ENCODE measurements around the gene COL18A1.
"Not testable (repeated sequence)": the region's sequence is repeated elsewhere in the genome, so short reads cannot be mapped to it uniquely, and the experiment has no call there.

COL18A1 gene

DNA sequence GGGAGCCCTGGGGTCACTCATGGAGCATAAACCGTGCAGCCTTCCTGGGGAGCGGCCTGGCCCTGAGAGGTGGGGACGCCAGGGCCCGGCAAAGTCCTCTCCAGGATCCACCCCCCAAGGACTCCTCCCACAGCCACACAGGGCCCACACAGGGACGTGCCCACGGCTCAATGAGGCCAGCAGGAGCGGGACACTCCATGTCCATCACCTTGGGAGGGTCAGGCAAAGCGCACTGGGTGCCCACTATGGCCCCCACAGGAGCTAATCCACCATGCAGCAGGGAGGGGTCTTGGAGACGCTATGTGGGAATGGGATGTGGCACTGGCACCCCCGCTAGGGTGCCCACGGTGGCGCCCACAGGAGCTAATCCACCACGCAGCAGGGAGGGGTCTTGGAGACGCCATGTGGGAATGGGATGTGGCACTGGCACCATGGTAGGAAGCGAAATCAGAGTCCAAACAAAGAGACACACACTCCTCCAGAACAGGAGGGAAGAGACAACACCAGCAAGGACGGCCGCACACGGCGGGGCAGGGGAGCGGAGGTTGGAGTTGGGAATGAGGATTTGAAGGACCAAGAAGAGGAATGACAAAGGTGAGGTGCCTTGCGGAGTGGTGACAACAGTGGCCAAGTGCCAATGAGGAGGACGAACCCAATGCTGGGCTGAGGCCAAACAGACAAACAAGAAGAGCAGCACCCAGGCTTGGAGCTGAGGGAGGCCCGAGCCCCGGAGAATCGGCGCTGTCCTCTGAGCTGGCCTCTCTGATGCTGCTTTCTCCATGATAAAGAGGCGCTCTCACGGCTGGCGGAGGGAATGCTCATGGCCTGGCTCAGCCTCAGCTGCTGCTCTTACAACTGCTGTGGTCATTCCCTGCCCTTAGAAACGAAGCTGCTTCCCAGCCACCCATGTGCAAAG, 155.4 kb downstream of the COL18A1 start:
- ATAC-seq, result no peak

DNA sequence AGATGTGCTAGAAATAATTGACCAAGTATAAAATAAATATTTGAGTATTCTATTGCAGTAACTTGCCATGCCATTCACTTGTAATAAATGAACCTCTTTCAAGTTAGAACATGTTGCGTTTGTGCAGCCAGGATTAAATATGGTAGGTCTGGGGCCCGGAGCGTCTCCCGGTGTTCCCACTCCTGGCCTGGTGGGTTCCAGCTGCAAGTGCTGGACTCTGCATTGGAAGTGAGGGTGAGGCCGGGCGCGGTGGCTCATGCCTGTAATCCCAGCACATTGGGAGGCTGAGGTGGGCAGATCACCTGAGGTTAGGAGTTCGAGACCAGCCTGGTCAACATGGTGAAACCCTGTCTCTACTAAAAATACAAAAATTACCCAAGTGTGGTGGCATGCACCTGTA, 156.3 kb downstream of the COL18A1 start:
- ATAC-seq, result not testable (repeated sequence)

More for the DNA sequence above, 155.4 kb downstream of the COL18A1 start:
- TF ChIP-seq BACH2 (CRISPR knock-in tag; IDR thresholded peaks at IDR 0.05; ENCODE audit: borderline replicate concordance), result no peak
- TF ChIP-seq RARB (CRISPR knock-in tag; IDR thresholded peaks at IDR 0.05), result no peak
- TF ChIP-seq CSRNP3 (CRISPR knock-in tag; IDR thresholded peaks at IDR 0.05), result no peak
- no peak for TF ChIP-seq ARNTL (CRISPR knock-in tag; IDR thresholded peaks at IDR 0.05; ENCODE audit: borderline replicate concordance, low read depth)
- no peak for TF ChIP-seq TOX (CRISPR knock-in tag; IDR thresholded peaks at IDR 0.05; ENCODE audit: borderline replicate concordance)
- TF ChIP-seq PATZ1 (CRISPR knock-in tag; IDR thresholded peaks at IDR 0.05; ENCODE audit: borderline replicate concordance), result no peak
- TF ChIP-seq ZFP30 (CRISPR knock-in tag; IDR thresholded peaks at IDR 0.05), result no peak
- TF ChIP-seq OSR1 (CRISPR knock-in tag; IDR thresholded peaks at IDR 0.05), result no peak

DNA sequence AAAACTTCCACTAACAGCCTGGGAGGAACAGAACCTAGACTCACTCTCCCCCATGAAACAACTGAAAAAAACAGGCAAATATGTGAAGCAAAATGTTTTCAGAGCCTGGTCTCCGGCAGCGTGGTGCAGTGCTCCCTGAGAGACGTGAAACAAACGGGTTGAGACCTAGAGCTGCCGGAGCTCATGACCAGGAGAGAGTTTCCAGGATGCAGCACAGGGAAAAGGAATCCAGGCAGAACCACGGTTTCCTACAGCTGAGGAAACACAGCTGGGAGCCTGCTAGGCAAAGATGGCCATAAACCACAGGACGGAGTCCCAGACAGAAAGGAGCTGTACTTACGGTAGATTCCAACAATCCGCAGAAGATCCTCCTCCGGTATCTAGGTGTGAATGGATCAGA, 157.4 kb downstream of the COL18A1 start:
- ATAC-seq, result no peak
- TF ChIP-seq ZNF70 (CRISPR knock-in tag; IDR thresholded peaks at IDR 0.05), result no peak
- TF ChIP-seq OSR1 (CRISPR knock-in tag; IDR thresholded peaks at IDR 0.05), result no peak
- no peak for TF ChIP-seq PPARA (CRISPR knock-in tag; IDR thresholded peaks at IDR 0.05; ENCODE audit: borderline replicate concordance)
- TF ChIP-seq BACH2 (CRISPR knock-in tag; IDR thresholded peaks at IDR 0.05; ENCODE audit: borderline replicate concordance), result no peak
- TF ChIP-seq ZFP30 (CRISPR knock-in tag; IDR thresholded peaks at IDR 0.05), result no peak
- no peak for TF ChIP-seq ESRRG (CRISPR knock-in tag; IDR thresholded peaks at IDR 0.05)
- TF ChIP-seq TOX (CRISPR knock-in tag; IDR thresholded peaks at IDR 0.05; ENCODE audit: borderline replicate concordance), result no peak
- no peak for TF ChIP-seq POU6F1 (CRISPR knock-in tag; IDR thresholded peaks at IDR 0.05; ENCODE audit: borderline replicate concordance, low read depth)
- TF ChIP-seq ZNF8 (CRISPR knock-in tag; IDR thresholded peaks at IDR 0.05), result no peak
- no peak for TF ChIP-seq ZC3H10 (CRISPR knock-in tag; IDR thresholded peaks at IDR 0.05)
- TF ChIP-seq TSHZ2 (CRISPR knock-in tag; IDR thresholded peaks at IDR 0.05), result no peak
- no peak for TF ChIP-seq TCF4 (CRISPR knock-in tag; IDR thresholded peaks at IDR 0.05; ENCODE audit: borderline replicate concordance)
- TF ChIP-seq ZNF565 (CRISPR knock-in tag; conservative IDR thresholded peaks at IDR 0.05; ENCODE audit: low read depth), result no peak
- TF ChIP-seq PATZ1 (CRISPR knock-in tag; IDR thresholded peaks at IDR 0.05; ENCODE audit: borderline replicate concordance), result no peak
- no peak for TF ChIP-seq ISL1 (CRISPR knock-in tag; IDR thresholded peaks at IDR 0.05)
